ENCODE measurements around the gene LOXL3. TPM values are rescaled to one million over a fixed set of nuclear protein-coding genes. Genes with fewer than 3 reads are reported as not detected.

Gene LOXL3
- total RNA-seq, 1 donor from 2014 or later: 2.3 TPM

- Mint-ChIP-seq H3K4me3 (no peak overlapping the region), H3K27me3 (peaks cover 25% of the 10 kb centered on the region), H3K27ac (no peak overlapping the region), H3K36me3 (ENCODE audit: low read depth) (peaks cover 21% of the 10 kb centered on the region), H3K9me3 (no peaks in the 10 kb centered on the region), H3K4me1 (peaks cover 18% of the 10 kb centered on the region)
- no peak for DNase-seq
- no peak for TF ChIP-seq CTCF (IDR thresholded peaks at IDR 0.05)
- intact Hi-C loops (cut with micrococcal nuclease): no loop called here
- ATAC-seq (ENCODE audit: low read depth): no peak
- ChIA-PET POLR2A (interaction anchor here (1.4 to 1.5 kb wide), 2 partner anchors 9 to 15 kb away, joined by 3 to 6 read pairs; partner anchors contain the start of gene PCGF1), CTCF (no interaction called here)
Measured at GRCh38 chr2:74522516-74522915, 31.2 kb downstream of the LOXL3 start.

GRCh38 chr2:74516650-74517049 lies 37.1 kb downstream of the LOXL3 start:
- ATAC-seq (ENCODE audit: low read depth) (no peak), DNase-seq (no peak)
- ChIA-PET CTCF (interaction anchor here (1.1 kb wide), 1 partner anchor 9 kb away, joined by 3 read pairs; the partner anchor contains the start of gene PCGF1), POLR2A (interaction anchor here (0.6 to 3.9 kb wide), 8 partner anchors 9 to 68 kb away, joined by 3 to 18 read pairs (median 4); partner anchors contain the start of genes AUP1, DQX1, HTRA2 and LBX2)
- no peak for TF ChIP-seq CTCF (IDR thresholded peaks at IDR 0.05)
- Mint-ChIP-seq H3K4me3 (peak overlapping the region; percentile 78), H3K36me3 (ENCODE audit: low read depth) (no peaks in the 10 kb centered on the region), H3K4me1 (peaks cover 28% of the 10 kb centered on the region), H3K27ac (no peak overlapping the region), H3K27me3 (peaks cover 54% of the 10 kb centered on the region), H3K9me3 (no peaks in the 10 kb centered on the region)
- intact Hi-C loops (cut with micrococcal nuclease): loop anchor here (1.0 to 10.0 kb wide), 3 partner anchors 9 to 342 kb away; partner anchors contain the start of genes AUP1, HTRA2, MOB1A and PCGF1

GRCh38 chr2:74515981-74516633 lies 37.6 kb downstream of the LOXL3 start:
- intact Hi-C loops (cut with micrococcal nuclease): loop anchor here (1.0 to 10.0 kb wide), 4 partner anchors 9 to 341 kb away; partner anchors contain the start of genes AUP1, HTRA2, LBX2 and MOB1A
- Mint-ChIP-seq H3K27ac (no peak overlapping the region), H3K9me3 (no peaks in the 10 kb centered on the region), H3K4me3 (peak overlapping the region; percentile 78), H3K36me3 (ENCODE audit: low read depth) (no peaks in the 10 kb centered on the region), H3K27me3 (peaks cover 57% of the 10 kb centered on the region), H3K4me1 (peaks cover 28% of the 10 kb centered on the region)
- ATAC-seq (ENCODE audit: low read depth): peak; percentile 87
- ChIA-PET CTCF (interaction anchor here (1.1 kb wide), 1 partner anchor 9 kb away, joined by 3 read pairs; the partner anchor contains the start of gene PCGF1), POLR2A (interaction anchor here (0.6 to 3.9 kb wide), 9 partner anchors 9 to 68 kb away, joined by 3 to 18 read pairs (median 3); partner anchors contain the start of genes AUP1, DQX1, HTRA2 and LBX2)
- TF ChIP-seq CTCF (IDR thresholded peaks at IDR 0.05): no peak
- DNase-seq: peak; percentile 66

- ChIA-PET CTCF (interaction anchor here (1.1 kb wide), 1 partner anchor 8 kb away, joined by 3 read pairs; the partner anchor contains the start of gene PCGF1), POLR2A (interaction anchor here (0.9 to 3.9 kb wide), 5 partner anchors 8 to 58 kb away, joined by 3 to 18 read pairs (median 8); partner anchors contain the start of genes AUP1, HTRA2, PCGF1 and WBP1)
- no peak for TF ChIP-seq CTCF (IDR thresholded peaks at IDR 0.05)
- Mint-ChIP-seq H3K27ac (no peak overlapping the region), H3K9me3 (no peaks in the 10 kb centered on the region), H3K36me3 (ENCODE audit: low read depth) (no peaks in the 10 kb centered on the region), H3K4me3 (peak overlapping the region; percentile 66), H3K27me3 (peaks cover 59% of the 10 kb centered on the region), H3K4me1 (peaks cover 28% of the 10 kb centered on the region)
- ATAC-seq (ENCODE audit: low read depth) (no peak), DNase-seq (peak; percentile 26)
- intact Hi-C loops (cut with micrococcal nuclease): loop anchor here (2.0 to 10.0 kb wide), 2 partner anchors 17 to 341 kb away; partner anchors contain the start of genes LBX2 and MOB1A
Measured at GRCh38 chr2:74515271-74515980, 38.3 kb downstream of the LOXL3 start.

All from activated B cell treated with CpG ODN at 0.5 μM for 24 hours (primary cell).